Fibroblast of pulmonary artery (primary cell): ENCODE measurements around the gene CASP7.
"Not testable (repeated sequence)": the region's sequence is repeated elsewhere in the genome, so short reads cannot be mapped to it uniquely, and the experiment has no call there.

Experiments used
- DNase-seq: peaks from one replicate; pipeline ENCODE4 v3.0.0-alpha.2; 2010; ENCODE audit warnings: low read depth
- H3K4me3 ChIP-seq: replicated peaks from 2 replicates; pipeline ENCODE4 v1.5.1; 2011; ENCODE audit warnings: low read depth, mild to moderate bottlenecking, control low read depth, low read length, moderate library complexity
- CTCF ChIP-seq: IDR thresholded peaks from 2 replicates; pipeline ENCODE4 v1.5.1; 2011; ENCODE audit warnings: mild to moderate bottlenecking, control low read depth, low read length, inconsistent platforms; ENCODE audit errors: missing control alignments

The CASP7 gene

GRCh38 chr10:113651898-113652297 lies 27.8 kb upstream of the CASP7 start:
- TF ChIP-seq CTCF, result no peak
- H3K4me3 ChIP-seq, result no peak overlapping the region
- no peak for DNase-seq

GRCh38 chr10:113652456-113652855 lies 27.3 kb upstream of the CASP7 start:
- not testable (repeated sequence) for H3K4me3 ChIP-seq, DNase-seq

GRCh38 chr10:113656896-113657295 lies 22.8 kb upstream of the CASP7 start:
- no peak for TF ChIP-seq CTCF
- no peak for DNase-seq
- H3K4me3 ChIP-seq, result no peak overlapping the region

GRCh38 chr10:113657544-113657943 lies 22.2 kb upstream of the CASP7 start:
- DNase-seq, result no peak
- no peak overlapping the region for H3K4me3 ChIP-seq
- TF ChIP-seq CTCF, result no peak

GRCh38 chr10:113661332-113661731 lies 18.4 kb upstream of the CASP7 start:
- H3K4me3 ChIP-seq, result no peak overlapping the region
- TF ChIP-seq CTCF, result no peak
- no peak for DNase-seq

GRCh38 chr10:113663142-113663541 lies 16.6 kb upstream of the CASP7 start:
- no peak for DNase-seq
- TF ChIP-seq CTCF, result no peak
- no peak overlapping the region for H3K4me3 ChIP-seq

- no peak for DNase-seq
- H3K4me3 ChIP-seq, result no peak within 1 kb of the TSS
- no peak for TF ChIP-seq CTCF
These were observed 15.8 kb upstream of the CASP7 start, which contains the start of gene NRAP for GRCh38 chr10:113663908-113664307. Gene NRAP, minus strand, starts transcription at chr10:113664041. Its CDS starts 159 bp downstream, at chr10:113663882.
